GM20431 (cell line): ENCODE results near the gene BANP.
"Not testable (repeated sequence)": the region's sequence is repeated elsewhere in the genome, so short reads cannot be mapped to it uniquely, and the experiment has no call there.

Experiments
- in situ Hi-C: fragments of 300-500 bp; cut with MseI, MboI; formaldehyde crosslinking; loops from one replicate; pipeline ENCODE4 v1.15.0; 2020; ENCODE audit warnings: low sequenced_read_pairs; ENCODE audit not compliant: unreplicated experiment

Gene BANP

DNA sequence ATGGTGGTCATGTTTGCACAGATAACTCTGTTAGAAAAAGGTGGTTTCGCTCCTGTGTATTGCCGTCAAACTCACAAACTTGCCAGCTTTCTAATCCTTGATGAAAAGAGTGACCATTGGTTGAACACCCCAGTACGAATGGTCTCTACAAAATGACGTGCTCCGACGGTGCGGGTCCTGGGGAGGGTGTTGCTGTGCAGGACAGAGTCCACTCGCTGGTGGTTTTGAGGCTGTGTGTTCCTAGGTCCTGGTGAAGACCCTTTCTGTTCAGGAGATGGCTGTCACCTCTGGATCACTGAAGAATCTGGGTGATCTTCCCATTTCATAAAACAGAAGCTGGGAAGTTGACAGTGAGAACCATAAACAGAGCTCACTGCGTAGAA, 87.3 kb downstream of the BANP start:
- in situ Hi-C loops: not testable (repeated sequence)

DNA sequence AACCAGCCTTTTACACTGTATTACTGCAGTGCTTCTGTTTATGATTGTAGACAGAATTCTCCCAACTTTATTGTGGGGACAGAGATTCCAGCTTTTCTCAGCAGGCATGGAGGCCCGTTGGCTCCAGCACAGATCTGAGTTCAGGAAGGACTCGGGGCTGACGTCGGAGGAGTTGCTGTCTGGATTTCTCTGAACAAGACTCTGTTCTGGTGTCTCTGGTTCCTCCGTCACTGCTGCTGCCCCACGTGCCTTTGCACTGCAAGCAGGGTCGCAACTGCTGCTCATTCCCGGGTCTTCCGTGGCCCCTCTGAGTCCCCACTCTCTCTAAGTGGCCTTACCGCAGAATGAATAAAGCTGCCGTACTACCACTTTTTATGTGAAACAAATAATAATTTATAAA, 88.4 kb downstream of the BANP start:
- in situ Hi-C loops: no loop called here

DNA sequence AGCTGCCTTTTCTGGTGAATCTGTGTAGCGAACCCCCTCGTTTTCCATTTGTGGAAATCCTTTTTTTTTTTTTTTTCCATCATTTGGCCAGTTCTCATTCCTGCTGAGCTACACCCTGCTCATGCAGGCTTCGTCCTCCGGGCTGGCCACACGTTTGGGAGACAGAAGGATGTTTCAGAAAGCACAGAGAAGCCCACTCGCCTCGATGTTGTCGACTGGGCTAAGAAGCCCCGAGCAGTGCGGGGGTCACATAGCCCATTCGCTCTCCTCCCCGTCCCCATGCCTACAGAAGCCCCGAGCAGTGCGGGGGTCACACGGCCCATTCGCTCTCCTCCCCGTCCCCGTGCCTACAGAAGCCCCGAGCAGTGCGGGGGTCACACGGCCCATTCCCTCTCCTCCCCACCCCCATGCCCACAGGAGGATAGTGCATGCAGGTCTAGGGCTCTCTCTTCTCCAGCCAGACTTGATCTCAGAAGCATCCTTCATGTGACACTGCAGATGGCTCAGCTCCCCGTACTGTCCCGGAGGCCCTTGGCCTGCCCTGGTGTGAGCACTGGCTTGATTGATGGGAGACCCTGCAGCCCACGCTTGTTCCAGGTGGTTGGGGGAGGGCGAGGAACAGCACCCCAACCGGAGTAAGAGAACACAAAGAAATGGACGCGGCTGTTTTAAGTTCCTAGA, 89.1 kb downstream of the BANP start:
- in situ Hi-C loops: not testable (repeated sequence)

GRCh38 chr16:88040877-88041244, 89.6 kb downstream of the BANP start:
- in situ Hi-C loops: not testable (repeated sequence)

GRCh38 chr16:88041506-88041905, 90.3 kb downstream of the BANP start:
- in situ Hi-C loops: not testable (repeated sequence)

DNA sequence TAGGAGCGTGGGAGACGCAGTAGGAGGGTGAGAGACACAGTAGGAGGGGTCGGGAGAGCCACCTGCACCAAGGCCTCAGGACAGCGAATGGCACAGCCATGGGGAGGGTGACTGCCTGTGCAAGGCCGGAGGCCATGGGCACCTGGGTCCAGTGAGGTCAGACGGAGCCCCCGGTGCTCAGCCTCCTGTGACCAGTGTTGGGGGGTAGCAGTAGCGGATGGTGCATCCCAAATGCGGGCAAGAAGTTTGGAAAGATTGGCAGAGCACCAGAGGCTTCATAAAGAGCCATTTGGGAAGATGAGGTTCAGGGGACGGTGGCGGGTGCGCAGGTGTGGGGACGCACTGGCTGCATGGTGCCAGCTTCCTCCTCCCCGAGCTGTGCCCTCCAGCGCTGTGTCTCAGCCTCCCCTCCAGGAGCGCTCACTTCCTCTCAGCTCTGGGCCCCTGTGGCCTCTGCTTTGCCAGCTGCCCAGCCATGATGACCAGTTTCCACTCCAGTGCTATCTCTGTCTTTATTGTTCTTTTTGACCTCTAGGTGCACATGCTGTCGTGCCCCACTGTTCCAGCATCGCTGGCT, 90.8 kb downstream of the BANP start:
- in situ Hi-C loops: not testable (repeated sequence)

DNA sequence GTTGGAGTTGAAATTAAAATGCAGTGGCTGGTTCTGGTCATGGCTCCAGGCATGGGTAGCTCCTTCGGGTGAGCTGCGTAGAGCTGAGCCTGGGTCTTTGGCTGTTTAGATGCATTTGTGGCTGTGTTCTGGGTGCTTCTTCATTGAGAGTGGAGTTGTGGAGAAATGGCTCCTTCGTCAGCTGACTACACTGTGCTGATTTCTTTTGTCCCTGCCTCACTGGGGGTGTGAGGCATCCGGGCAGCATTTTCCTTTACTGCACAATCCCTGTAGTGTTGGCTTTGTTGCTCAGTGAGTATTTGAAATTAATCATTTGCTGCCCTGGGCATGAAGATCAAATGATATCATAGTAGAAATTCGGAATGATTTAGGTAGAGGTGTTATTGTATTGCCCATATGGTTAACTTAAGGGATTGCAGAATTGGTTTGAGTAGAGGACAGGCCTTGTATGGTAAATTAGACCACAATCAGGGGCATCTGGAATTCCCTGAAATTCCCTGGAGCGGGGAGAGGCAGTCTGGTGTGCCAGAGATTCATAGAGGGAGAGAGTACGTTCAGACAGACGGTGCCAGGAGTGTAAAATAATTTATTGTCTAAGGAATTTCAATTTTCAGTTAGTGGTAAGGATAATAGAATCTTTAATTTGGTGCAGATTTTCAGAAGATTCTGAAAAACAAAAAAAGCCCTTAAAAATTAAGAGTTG, 92.1 kb downstream of the BANP start:
- in situ Hi-C loops: not testable (repeated sequence)

- in situ Hi-C loops: not testable (repeated sequence)
These were observed 92.9 kb downstream of the BANP start for GRCh38 chr16:88044121-88044581.

DNA sequence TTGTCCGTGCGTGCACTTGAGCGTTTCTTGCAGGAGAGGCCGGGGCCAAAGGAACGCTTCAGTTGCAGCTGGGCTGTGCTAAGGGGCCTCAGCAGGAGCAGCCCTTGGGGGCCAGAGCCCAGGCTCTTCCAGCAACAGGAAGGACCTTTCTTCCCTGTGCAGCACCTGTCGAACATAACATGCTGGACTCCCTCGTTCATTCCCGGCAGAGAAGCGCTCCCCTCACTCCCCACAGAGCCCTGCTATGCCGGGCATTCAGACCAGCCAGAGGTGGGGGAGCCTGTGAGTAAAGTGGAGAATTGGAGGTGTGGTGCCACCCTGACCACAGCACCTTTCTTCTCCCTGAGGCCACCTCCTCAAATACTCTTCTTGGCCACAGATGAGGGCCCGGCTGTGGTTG, 94.1 kb downstream of the BANP start:
- in situ Hi-C loops: not testable (repeated sequence)

DNA sequence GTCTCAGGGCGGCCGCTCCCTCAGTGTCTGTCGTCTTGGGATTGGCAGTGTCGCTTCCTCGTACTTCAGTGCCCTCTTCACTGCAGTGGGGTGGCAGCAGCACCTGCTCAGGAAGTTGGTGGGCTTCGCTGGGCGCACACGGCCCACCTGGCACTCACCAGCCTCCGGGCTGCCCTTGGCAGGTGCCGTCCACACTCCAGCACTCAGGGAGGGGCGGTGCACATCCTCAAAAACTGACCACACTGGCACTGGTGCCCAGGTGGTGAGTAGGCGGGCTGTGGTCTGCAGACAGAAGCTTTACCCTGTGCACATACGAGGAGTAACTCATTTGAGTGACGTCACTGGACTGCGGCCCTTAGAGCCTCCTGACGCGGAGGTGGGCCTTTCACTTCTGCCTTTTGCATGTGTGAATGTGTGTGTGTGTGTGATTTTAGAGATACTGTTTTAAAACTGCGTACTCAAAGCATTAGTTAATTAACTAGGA, 94.6 kb downstream of the BANP start:
- in situ Hi-C loops: no loop called here

GRCh38 chr16:88047462-88047861, 96.2 kb downstream of the BANP start:
- in situ Hi-C loops: no loop called here

DNA sequence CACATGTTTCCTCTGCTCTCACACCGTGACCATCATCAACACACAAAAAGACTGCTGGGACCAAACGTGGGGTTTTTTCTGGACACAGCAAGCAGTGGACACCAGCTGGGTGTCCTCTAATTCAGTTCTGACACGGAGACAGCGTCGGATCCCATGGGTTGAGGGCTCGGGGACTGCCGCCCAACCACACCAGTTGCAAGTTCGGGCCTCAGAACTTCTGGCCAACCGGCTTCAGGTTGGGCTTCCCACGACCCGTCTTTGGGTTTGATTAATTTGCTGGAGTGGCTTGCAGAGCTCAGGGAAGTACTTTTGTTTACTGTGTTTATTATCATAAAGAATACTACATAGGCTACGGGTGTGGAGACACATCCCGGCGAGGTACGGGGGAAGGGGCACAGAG, 97.8 kb downstream of the BANP start:
- in situ Hi-C loops: no loop called here

- in situ Hi-C loops: no loop called here
These were observed 98.6 kb downstream of the BANP start for GRCh38 chr16:88049561-88050545.

- in situ Hi-C loops: no loop called here
These were observed 99.9 kb downstream of the BANP start for GRCh38 chr16:88050952-88051660.

DNA sequence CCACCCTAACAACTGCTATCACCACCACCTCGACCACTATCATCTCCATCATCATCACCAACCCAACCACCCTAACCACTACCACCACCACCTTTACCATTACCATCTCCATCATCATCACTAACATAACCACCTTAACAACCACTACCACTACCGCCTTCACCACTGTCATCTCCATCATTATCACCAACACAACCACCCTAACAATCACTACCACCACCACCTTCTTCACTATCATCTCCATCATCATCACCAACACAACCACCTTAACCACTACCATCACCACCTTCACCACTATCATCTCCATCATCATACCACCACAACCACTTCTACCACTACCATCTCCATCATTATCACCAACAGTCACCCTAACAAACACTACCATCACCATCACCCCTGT, 101.4 kb downstream of the BANP start:
- in situ Hi-C loops: no loop called here

GRCh38 chr16:88053479-88053878, 102.2 kb downstream of the BANP start:
- in situ Hi-C loops: not testable (repeated sequence)

- in situ Hi-C loops: no loop called here
These were observed 104.1 kb downstream of the BANP start for GRCh38 chr16:88055356-88055755.

DNA sequence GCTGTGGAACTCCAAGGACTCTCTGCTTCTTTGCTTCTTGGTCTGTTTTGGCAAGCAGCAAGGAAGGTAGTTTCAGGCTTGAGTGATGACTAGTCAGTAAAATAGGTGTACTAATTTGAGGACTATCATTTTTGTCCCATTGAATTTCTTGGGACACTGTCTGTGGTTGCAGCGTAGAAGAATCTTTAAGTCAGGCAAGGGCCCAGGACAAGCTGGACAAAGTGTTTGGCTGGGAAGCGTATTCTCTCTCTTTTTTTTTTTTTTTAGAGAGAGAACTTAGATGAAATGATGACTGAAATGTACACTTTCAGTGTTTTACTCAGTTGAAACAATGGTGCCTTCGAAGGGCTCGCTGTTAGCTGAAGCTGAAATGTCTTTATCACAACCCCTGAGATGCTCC, 105.0 kb downstream of the BANP start:
- in situ Hi-C loops: no loop called here

DNA sequence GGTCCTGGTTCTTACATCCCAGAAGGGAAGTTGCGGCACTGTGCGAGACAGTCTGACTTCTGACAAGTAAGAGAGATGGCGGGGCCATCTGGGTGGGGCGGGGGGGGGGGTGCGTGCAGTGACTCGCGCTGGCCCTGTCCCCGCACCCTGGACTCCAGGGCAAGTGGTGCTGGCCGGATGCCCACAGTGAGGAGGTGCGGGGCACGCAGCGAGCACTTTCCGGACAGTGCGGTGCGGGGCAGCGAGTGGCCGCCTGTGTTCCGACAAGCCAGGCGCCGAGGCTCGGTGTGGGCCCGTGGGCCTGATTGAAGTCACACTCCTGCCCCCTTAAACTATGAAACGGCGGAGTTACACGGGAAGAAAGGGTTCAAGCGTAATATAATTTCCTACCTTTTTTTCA, 106.4 kb downstream of the BANP start:
- in situ Hi-C loops: no loop called here

DNA sequence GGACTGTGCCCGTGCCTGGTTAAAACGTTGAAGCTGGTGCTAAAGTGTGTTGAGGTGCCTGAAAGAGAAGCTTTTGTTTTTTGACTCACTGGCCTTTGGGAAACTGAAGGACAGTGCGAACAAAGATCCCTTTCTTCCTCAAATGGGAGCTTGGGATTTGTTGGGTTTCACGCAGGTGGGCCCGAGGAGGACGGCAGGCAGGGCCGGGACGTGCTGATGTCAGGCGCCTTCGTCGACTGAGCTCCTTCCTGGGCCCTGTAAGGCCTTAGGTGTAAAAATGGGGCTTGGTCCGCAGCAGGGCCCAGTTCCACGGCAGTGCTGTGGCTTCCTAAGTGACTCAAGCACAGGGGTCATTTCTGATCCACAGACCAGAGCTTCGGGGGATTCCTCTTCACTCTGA, 106.9 kb downstream of the BANP start:
- in situ Hi-C loops: no loop called here
